Activated CD4-positive, CD25-positive, alpha-beta regulatory T cell treated with anti-CD3 and anti-CD28 coated beads, Interleukin-2, amount 50 U/mL, for 16 hours (primary cell): Measurements from ENCODE around the gene ICE2.
"Not testable (repeated sequence)": the region's sequence is repeated elsewhere in the genome, so short reads cannot be mapped to it uniquely, and the experiment has no call there.

Experiments used
- DNase-seq: peaks from one replicate; pipeline ENCODE4 v3.0.0-alpha.2; 2020; ENCODE audit warnings: low read depth, low spot score

Gene ICE2

DNA sequence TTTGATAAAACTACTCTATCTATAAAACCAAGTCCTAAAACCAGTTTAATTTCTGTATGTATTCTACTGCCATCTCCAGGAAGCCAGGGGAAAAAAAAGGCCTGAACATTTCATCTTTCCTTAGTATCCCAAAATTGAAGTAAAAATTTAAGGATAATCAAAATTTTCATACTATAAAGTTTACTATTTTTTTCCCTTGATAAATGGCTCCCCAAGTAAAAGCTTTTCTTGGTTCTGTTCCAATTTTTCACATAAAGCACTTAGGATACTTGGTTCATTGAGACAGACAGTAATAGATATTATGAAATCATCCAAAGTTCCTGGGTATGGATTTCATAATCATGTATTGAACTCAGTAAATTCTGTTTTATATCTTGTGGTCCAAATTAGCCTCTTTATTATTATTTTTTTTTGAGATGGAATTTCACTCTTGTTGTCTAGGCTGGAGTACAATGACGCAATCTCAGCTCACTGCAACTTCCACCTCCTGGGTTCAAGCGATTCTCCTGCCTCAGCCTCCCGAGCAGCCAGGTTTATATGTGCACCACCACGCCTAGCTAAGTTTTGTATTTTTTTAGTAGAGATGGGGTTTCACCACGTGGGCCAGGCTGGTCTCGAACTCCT, 34.5 kb downstream of the ICE2 start:
- DNase-seq: no peak

- no peak for DNase-seq
These were observed 36.2 kb downstream of the ICE2 start for GRCh38 chr15:60442763-60443162.

DNA sequence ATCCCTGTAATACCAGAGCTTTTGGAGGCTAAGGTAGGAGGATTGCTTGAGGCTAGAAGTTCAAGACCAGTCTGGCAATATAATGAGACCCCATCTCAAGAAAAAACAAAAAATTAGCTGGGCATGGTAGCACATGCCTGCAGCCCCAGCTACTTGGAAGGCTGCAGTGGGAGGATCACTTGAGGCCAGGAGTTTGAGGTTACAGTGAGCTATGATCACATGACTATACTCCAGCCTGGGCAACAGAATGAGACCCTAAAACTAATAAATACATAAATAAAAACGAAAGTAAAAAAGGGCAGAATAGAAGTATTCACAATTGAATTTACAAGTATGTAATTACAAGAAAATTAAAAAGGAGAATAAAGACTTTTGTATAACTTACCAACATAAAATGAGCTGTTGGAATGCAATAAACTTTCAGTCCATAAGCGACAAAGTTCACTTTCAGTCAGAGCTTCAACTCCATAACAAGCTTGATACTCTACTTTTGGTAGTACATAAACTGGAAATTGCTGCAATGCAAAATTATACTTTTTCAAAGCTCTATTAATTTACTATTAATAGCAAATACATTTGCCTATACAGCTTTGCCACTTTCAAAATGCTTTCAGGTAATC, 36.8 kb downstream of the ICE2 start:
- no peak for DNase-seq

DNA sequence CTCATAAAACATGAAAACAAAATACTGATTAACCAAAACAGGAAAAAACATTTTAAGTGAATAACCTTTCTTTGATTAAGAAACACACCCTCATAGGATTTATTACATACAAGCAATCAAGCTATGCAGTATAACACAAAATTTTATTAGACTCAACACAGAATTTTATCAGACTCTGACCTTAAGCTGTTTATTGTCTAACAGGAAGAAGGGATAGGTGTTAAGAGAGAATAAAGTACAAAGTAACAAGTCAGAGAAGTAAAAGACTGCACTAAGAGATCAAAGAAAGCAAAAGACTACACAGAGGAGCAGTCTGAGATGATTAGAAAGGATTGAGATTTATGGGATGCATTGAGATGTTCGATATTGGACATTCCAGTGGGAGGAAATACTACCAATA, 37.6 kb downstream of the ICE2 start:
- no peak for DNase-seq

GRCh38 chr15:60438646-60439045, 40.3 kb downstream of the ICE2 start:
- no peak for DNase-seq

GRCh38 chr15:60428935-60429334, 50.0 kb downstream of the ICE2 start:
- no peak for DNase-seq

DNA sequence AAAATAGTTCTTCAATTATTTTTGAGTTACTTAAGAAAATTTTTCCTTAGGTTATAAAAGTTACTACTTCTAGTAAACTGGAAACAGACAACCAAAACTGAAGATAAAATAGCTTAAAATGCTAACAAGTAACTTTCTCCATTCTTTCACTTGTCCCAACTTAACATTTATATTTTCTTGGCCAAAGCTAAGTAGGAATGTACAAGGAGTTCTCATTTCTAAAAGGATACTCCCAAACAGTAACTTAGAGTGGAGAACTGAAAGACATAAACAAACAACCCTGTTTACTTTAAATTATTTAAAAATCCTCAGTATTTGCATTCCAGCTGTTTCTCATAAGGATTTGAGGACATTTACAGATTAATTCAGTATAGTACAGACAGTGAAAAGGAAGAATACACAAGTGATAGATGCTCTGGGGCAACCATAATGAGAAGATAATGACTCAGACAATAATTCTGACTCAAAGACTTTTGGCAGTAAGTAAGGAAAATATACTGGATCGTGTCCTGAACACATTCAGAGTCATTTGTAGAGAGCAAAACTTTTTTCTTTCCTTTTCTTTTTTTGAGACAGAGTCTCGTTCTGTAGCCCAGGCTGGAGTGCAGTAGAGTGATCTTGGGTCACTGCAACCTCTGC, 52.0 kb downstream of the ICE2 start:
- DNase-seq: no peak

GRCh38 chr15:60425461-60425860, 53.5 kb downstream of the ICE2 start:
- DNase-seq: no peak

GRCh38 chr15:60424006-60424405, 54.9 kb downstream of the ICE2 start:
- DNase-seq: no peak

GRCh38 chr15:60423537-60423936, 55.4 kb downstream of the ICE2 start:
- no peak for DNase-seq

- DNase-seq: no peak
These were observed 57.4 kb downstream of the ICE2 start for GRCh38 chr15:60421544-60421943.

GRCh38 chr15:60420203-60420716, 58.7 kb downstream of the ICE2 start:
- no peak for DNase-seq

DNA sequence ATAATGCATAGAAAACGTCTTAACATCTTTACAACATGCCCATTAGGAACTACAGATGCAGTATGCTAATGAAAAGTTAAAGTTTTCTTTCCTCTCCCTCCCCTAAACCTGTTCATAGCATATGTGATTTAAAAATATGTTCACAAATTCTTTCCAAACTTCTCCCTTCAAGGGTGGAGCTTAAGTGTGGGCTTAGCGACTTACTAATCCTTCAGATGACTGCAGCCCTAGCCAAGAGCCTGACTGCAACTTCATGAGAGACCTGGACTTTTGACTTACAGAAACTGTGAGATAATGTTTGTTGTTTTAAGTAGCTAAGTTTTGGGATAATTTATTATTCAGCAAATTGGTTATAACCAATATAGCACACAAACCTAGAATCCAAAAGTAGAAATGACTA, 59.2 kb downstream of the ICE2 start:
- DNase-seq: no peak

DNA sequence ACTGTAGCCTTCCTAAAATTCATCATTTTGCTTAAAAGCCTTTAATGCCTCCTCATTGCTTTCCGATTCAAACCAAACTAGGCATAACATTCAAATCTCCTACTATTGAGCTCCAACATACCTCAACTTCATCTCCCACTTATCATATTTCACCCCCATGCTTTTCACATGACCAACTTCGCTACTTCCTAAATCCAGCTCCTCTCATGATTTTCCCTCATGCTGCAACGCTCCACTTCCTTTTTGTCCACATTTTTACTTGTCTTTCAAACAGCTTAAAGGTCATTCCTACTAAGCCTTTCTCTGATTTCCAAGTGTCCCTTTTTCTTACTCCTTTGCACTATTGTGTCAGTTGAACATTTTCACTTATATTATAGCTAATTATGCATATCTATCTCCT, 60.8 kb downstream of the ICE2 start:
- DNase-seq: no peak

DNA sequence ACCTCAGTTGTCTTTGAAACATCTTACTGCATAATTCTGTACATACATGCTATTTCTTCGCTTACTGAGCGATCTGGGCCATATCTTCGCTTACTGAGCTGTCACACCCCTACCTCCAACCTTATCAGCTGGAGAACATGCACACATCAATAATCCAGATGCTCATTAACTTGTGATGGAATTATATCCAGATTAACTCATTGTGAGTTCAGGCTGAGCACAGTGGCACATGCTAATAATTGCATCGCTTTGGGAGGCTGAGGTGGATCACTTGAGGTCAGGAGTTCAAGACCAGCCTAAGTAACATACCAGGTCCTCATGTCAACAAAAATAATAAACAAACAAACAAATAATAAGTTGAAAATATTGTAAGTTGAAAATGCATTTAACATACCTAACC, 61.8 kb downstream of the ICE2 start:
- no peak for DNase-seq

GRCh38 chr15:60416484-60416883, 62.5 kb downstream of the ICE2 start:
- no peak for DNase-seq

DNA sequence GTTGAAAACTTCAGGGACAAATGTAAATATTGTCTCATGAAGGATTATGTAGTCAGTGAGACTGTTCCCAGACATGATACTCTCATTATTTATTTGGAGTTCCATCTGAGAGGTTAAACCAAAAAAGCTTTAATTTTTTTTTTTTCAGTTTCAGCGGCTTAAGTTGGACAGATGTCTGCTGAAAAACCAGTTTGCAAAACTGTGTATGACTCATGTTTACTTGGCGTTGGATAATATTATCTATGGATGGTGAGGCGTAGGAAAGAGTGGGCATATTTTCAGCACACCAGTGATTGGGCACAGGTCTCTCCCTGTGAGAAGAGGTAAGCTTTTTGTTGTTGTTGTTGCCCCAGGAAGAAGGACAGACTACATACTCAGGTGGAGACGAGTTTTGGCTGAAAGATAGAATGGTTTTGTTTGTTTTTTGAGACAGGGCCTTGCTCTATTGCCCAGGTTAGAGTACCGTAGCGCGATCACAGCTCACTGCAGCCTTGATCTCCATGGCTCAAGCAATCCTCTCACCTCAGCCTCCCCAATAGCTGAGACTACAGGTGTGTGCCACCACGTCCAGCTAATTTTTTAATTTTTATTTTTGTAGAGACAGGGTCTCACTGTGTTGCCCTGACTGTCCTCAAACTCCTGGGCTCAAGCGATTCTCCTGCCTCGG, 64.8 kb downstream of the ICE2 start:
- DNase-seq: no peak

GRCh38 chr15:60413231-60413824, 65.6 kb downstream of the ICE2 start:
- DNase-seq: no peak

- not testable (repeated sequence) for DNase-seq
These were observed 66.1 kb downstream of the ICE2 start for GRCh38 chr15:60412807-60413206.

DNA sequence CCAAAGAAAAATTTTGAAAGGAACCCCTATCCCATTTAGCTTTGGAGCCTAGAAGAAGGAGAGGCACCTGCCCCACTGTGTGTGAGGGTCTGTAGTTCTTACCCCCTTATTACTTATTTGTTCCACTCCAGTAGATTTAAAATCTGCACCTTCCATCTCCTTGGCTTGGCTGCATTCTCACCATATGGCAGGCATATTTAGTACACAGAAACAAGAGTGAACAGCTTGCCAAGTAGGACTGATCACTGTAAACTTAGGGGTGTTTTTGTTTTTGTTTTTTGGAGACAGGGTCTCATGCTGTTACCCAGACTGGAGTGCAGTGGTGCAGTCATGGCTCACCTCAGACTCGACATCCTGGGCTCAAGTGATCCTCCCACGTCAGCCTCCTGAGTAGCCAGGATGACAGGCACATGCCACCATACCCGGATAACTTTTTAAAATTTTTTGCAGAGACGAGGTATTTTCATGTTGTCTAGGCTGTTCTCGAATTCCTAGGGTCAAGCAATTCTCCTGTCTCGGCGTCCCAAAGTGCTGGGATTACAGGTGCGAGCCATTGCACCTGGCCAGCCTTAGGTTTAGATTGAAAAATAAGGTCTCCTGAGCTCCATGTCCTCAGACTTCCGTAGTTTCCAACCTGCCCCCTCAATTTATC, 67.0 kb downstream of the ICE2 start:
- DNase-seq: no peak

- not testable (repeated sequence) for DNase-seq
These were observed 68.6 kb downstream of the ICE2 start for GRCh38 chr15:60410350-60410749.
